Kidney capillary endothelial cell (primary cell): ENCODE results near the gene SORCS1.

Experiments used
- DNase-seq: peaks from one replicate; pipeline ENCODE4 v3.0.0-alpha.2; 2018; ENCODE audit warnings: low spot score

SORCS1 gene

DNA sequence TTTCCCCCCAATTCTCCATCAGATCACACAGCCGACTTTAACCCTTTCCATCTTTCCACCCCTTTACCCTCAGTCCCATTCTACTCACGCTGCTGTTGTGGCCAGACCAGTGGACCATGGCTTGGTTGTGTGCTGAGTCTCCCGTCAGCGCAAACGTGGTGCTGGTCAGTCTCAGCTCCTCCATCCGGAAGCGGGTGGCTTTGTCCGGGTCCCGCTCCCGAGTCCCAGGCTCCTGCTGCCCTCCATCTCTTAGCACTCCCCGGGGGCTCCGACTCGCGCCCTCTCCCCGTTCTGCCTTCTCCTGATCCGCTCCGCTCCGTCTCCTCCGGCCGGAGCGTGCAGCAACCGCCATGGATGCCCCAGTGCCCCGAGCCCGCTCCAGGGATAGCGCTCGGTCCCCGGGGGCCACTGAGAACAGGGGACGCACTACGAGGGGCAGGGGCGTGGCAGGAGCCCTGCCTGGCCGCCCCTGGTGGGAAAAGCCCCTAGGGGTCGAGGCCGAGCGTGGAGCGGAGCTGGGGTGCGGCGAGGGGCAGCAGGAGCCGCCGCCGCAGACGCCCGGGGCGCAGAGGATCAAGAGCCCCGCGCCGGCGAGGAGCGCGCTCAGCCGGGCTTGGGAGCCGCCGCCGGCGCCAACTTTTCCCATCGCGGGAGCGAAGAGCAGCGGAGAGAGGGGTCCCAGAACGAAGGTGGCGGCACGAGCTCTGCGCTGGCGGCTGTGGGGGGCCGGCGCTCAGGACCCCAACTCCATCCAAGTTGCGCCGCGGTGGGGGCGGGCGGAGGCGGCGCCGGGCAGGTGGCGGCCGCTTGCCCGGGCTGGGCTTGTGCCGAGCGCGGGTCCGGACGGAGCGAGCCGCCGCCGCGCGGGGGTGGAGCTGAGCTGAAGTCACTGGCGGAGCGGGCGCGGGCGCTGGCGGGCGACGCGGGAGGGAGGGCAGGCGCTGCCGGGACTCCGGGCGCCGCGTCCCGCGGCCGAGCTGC, at the start of gene SORCS1:
TSS of gene SORCS1 (minus strand) at position 826 of the 981 bp plus-strand sequence.
- no peak for DNase-seq

- no peak for DNase-seq
Observed at GRCh38 chr10:107214261-107214660, 49.8 kb upstream of the SORCS1 start.

GRCh38 chr10:107213861-107214260, 49.4 kb upstream of the SORCS1 start:
- no peak for DNase-seq

GRCh38 chr10:107206833-107207232, 42.3 kb upstream of the SORCS1 start:
- no peak for DNase-seq

DNA sequence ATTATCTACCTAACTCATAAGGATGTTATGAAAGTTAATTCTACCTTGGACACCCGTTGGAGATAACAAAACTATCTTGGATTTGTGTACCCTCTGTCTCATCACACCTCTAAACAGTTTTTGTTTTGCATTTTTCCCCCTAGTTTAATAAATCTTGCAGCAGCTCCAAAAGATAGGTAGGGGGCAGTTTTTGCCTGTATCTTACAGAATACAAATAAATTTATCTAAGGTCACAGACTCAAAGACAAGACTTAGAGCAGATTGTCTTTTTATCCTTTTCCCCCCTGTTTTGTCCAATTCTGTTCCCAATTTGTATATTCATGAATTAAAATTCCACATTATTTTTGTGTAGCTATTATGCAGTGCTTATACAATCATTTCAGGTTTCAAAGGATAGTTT, 5.0 kb upstream of the SORCS1 start:
- no peak for DNase-seq

- DNase-seq, result no peak
Observed at GRCh38 chr10:107168738-107169137, 4.2 kb upstream of the SORCS1 start.

DNA sequence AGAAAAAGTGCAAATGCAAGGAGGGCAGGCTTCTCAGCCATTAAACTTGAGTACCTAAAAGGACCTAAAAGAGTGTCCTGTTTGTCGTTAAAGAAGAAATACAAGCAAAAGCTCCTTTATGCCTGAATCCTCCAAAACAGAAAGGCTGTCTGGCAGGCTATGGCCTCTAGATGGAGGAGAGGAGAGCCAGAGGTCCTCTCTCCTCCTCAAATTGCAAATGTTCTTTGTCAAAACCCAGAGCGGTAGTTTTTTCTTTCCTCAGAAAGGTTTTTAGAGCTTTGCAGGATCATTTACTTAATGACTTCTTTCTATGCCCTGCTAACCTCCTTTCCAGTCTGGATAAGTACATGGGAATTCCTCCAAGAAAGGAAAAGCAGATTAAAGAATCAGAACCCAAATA, 1.9 kb upstream of the SORCS1 start:
- no peak for DNase-seq

DNA sequence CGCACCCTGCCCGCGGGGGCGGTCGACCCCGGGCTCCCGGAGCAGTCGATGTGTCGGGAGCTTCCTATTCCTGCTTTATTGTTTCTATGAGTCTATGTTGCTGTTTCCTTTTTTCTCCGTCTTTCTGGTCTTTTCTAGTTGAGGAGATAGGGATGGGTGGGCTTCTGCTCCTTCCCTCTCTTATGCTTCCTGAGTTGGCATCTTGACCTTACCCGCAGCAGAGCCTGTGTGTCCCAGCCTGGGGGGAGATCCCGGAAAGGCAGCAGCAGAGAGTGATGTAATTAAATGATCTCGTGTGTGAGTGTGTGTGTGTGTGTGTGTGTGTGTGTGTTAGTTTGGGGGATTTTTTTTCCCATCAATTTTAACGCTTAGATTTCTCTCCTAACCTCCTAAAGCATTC, 486 bp upstream of the SORCS1 start:
- no peak for DNase-seq

- no peak for DNase-seq
Observed at GRCh38 chr10:107163076-107163855, 1.2 kb downstream of the SORCS1 start.

DNA sequence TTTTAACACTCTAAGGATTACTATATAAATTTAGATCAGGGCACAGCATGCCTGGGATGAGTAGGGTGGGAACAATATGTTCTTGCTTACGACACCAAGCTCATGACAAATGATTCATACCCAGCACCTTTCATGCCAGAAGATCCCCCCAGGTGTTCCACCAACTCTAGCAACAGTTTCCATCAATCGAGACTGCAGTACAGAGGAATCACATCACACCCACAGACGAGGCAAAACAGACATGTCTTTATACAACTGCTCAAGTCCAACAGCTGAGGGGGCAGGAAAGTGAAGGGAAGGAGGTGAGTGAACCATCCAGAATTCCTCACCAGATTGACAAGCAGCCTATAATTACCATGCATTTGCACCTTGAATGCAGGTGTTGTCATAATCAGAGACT, 3.6 kb downstream of the SORCS1 start:
- DNase-seq, result no peak

DNA sequence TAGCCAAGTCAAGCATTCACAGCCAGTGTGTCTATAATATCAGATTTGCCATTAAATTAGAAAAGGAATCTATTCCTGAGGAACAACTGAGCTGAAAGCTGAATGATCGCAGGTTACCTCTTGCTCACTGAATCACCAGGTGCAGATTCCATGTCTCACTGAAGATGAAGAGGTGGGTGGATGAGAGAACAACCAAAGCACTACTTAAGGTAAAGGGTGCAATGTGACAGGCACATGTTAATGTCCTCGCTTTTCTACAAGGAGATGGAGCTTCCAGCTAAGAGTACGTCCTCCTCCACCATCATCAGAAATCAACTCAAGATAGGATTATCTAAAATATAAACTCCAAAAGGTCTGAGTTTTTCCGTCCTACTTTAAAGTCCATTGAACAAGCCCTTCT, 4.6 kb downstream of the SORCS1 start:
- no peak for DNase-seq

- no peak for DNase-seq
Observed at GRCh38 chr10:107157071-107157470, 7.4 kb downstream of the SORCS1 start.

- no peak for DNase-seq
Observed at GRCh38 chr10:107152087-107152486, 12.4 kb downstream of the SORCS1 start.

DNA sequence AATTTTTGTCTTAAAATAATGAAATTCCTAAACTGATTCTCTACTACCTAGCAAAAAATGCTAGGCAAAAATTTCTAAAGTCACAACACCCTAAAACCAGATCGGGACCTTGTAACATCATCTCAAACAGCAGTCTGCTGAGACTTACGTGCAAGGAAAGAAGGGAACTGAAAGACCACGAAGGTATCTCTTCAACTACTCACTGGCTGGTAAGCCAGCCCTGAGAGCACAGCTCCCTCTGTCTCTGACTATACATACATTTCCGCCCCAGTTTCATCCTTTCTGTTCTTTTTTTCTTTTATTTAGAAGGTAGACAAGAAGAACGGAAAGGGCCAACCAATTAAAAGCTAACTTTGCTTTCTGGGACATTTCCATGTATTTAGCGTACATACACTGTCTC, 15.6 kb downstream of the SORCS1 start:
- DNase-seq, result no peak

DNA sequence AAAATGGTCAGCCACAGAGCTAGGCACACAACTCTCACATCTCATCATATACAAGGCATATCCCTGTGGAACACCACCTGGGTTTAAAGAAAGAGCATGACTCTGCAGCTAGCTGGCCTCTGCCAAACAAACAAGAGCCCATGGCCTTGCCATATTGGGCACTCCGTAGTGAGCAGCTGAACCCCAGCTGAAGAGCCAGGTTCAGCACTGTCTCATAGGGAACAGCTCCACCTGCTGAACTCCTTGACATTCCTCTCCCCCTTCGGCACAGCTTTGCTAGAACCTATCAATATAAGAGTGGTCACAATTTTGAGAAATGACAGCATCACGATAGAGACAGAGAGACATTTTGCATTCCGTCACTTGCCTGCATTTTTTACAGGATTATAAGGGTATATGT, 20.0 kb downstream of the SORCS1 start:
- DNase-seq, result no peak

DNA sequence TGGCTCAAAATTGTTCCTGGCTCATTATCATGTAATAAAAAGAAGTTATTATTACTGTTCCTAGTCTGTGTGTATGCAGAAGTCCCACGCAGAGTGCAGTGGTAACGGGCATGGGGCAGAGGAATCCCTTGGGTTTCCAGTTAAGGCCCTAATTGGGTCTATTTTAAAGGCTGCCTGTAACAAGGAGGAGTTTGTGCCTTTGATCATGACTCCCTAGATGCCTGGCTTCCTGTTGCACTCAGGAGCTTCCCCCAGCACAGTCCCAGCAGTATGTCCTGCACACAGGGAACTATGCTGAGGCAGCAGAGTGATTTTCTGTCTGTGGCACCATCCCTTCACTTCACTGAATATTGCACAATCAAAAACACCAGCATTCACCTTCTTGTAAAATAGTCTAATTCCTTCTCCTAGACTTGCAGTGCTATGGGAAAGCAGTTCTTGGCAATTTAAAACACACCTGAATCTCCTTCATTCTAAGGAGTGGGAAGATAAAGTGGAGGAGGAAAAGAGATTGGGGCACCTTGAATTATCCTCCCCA, 22.9 kb downstream of the SORCS1 start:
- no peak for DNase-seq

GRCh38 chr10:107139237-107139636, 25.3 kb downstream of the SORCS1 start:
- DNase-seq, result no peak

DNA sequence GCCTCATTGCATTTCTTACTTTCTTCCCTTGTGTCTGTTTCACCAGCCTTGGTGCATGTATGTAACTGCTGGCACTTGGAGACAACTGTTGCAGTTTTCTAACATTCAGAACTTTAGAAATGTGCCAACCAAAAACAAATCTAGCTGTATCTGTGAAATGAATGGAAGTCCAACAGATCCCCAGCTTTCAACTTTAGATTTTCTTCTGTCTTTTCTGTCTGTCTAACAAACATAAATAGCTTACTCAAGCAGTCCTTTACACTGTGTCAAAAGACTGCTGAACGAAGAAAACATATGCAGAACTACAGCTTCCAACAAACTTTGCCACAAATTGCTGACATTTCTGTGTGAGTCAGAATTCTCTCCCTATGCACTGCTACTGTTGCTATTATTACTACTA, 30.9 kb downstream of the SORCS1 start:
- DNase-seq, result no peak

- DNase-seq, result no peak
Observed at GRCh38 chr10:107129000-107129399, 35.5 kb downstream of the SORCS1 start.

DNA sequence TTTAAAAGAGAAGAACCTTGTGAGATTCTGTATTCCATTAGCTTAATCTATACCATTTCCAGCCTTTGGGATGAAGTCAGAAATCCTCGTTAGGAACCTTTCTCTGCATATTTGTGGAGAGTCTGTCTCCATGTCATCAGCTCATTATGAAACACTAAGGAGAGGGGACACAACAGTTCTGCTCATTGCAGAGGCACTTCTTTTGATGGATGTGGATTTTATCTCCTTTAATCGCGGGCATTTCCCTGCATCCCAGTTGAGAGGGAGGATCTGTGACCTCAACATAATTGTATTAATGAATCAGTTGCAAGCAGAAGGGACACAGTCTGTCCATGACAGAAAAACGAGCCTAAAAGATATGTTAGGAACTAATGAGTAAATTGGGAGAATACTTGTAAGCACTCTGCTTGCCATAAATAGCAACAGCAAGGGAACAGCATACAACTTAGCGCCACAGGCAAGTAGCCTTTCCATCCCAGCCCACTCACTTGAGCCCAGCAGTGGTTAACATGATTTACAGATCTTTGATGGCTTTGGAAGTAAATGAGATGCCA, 37.9 kb downstream of the SORCS1 start:
- DNase-seq, result no peak

- no peak for DNase-seq
Observed at GRCh38 chr10:107122703-107123102, 41.8 kb downstream of the SORCS1 start.

DNA sequence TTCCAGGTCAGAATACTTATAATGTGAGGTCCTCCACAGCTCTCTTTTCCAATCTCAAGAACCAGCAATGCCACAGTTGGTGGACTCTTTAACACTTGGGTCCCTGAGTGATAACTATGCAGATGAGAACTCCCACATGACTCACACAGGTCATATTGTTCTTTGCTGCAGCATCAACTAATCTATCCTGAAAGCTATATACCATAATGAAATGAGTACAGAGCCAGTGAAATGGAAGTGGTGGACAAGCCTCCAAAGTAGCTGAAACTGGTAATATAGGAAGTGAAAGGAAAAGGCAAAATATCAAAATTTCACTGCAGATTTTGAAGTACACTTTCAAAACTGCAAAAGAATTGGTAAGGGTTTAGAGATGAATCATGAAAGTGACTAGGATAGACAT, 45.6 kb downstream of the SORCS1 start:
- no peak for DNase-seq
